ENCODE results near the gene TPRA1.

Gene TPRA1

DNA sequence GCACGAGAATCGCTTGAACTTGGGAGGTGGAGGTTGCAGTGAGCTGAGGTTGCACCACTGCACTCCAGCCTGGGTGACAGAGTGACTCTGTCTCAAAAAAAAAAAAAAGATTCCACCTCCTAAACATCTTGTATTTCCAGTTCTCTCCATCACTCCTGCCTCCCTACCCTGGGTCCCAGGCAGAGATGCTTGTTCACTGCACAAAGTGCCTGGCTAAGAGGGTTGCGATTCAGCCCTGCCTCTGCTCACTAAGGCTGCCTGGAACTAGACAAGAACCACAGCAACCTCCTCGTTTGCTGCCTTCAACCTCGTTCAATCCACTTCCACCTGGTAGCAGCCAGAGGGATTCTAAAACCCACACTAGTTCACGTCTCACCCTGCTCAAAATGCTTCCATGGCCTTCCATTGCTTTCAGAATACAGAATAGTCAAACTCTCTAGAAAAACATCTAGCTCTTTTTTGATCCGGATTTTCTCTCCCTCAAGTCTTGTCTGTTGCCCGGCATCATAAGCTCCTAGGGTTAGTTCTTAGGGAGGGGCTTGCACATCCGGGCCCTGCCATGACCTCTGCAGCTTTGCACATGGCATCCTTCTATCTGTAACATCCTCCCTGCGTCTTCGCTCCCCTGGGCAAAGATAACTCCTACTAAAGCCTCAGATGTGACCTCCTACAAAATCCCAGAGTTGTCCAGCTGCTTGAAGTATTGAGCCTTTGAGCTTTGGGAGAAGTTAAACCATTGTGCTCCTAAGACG, 6.7 kb upstream of the TPRA1 start:
- TF ChIP-seq, protein P1, sequence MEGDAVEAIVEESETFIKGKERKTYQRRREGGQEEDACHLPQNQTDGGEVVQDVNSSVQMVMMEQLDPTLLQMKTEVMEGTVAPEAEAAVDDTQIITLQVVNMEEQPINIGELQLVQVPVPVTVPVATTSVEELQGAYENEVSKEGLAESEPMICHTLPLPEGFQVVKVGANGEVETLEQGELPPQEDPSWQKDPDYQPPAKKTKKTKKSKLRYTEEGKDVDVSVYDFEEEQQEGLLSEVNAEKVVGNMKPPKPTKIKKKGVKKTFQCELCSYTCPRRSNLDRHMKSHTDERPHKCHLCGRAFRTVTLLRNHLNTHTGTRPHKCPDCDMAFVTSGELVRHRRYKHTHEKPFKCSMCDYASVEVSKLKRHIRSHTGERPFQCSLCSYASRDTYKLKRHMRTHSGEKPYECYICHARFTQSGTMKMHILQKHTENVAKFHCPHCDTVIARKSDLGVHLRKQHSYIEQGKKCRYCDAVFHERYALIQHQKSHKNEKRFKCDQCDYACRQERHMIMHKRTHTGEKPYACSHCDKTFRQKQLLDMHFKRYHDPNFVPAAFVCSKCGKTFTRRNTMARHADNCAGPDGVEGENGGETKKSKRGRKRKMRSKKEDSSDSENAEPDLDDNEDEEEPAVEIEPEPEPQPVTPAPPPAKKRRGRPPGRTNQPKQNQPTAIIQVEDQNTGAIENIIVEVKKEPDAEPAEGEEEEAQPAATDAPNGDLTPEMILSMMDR (IDR thresholded peaks at IDR 0.05) = no peak

- TF ChIP-seq, protein P1 (IDR thresholded peaks at IDR 0.05) = no peak
These were observed 4.8 kb upstream of the TPRA1 start for GRCh38 chr3:127595303-127595702.

DNA sequence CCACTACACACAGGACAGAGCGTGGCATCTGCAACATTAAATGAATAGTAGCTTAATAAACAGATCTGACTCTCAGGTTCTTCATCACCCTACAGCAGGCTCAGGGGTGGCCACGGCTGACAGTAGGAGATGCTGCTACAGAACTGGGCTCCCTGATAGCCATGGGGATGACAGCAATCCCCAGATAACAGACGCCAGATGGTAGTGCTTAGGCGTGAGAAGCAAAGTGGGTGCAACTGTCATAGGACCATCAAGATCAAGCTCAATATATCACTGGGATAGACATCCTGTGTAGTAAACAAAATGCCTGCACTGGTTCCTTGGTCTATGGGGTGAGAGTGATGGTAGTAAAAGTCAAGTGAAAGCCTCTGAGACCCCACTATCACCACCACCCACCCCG, 2.6 kb upstream of the TPRA1 start:
- TF ChIP-seq, protein P1 (IDR thresholded peaks at IDR 0.05) = no peak

GRCh38 chr3:127590282-127590592, 296 bp downstream of the TPRA1 start:
- TF ChIP-seq, protein P1 (IDR thresholded peaks at IDR 0.05) = no peak

GRCh38 chr3:127589600-127590281, 792 bp downstream of the TPRA1 start:
- TF ChIP-seq, protein P1 (IDR thresholded peaks at IDR 0.05) = no peak

DNA sequence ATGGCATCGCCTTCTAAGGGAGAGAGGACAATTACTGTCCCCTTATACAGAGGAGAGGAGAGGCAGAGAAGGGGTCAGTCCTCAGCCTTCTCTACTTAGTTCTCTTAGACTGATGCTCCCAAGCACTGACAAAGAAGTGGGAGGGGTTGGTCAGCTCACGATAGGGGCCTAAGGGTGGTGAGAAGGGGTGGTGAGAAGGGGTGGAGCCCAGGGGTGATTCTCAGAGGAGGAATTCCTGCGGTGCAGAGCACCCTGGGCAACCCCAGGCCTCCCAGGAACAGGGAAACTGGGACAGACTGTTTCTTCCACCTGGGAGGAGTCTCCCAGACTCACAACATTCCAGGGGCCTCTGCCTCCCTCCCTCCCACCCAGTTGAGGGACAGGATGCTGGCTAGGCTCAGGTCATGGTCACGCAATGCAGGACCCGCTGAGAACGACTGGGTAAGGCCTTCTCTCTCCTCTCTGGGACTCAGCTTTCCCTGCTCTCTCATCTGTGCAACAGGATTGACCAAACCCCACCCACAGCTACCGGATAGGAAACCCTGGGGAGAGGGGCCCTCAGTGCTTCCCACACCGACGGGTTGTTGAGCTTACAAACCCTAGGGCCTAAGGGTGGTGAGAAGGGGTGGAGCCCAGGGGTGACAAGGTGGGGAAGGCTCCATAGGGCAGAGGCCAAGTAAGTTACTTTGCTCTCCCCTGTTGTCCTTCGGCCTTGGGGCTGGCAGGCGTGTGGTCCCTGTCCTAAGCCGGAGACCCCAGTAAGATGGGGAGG, 1.5 kb downstream of the TPRA1 start:
- TF ChIP-seq, protein P1 (IDR thresholded peaks at IDR 0.05) = no peak

- TF ChIP-seq, protein P1 (IDR thresholded peaks at IDR 0.05) = no peak
These were observed 2.7 kb downstream of the TPRA1 start for GRCh38 chr3:127587876-127588275.
